GM20000 (cell line): Measurements from ENCODE around the gene CHDH.
A peak's percentile ranks its signal among the peaks of the same experiment; 100 is the strongest.

Source experiments
- DNase-seq: peaks from one replicate; pipeline ENCODE4 v3.0.0; 2012; ENCODE audit warnings: low spot score
- TF ChIP-seq, protein P1 (sequence below): IDR thresholded peaks from 2 replicates; pipeline ENCODE4 v1.5.1; 2012; ENCODE audit warnings: mild to moderate bottlenecking, control low read depth; ENCODE audit errors: extremely low read depth, missing control alignments

Gene CHDH

DNA sequence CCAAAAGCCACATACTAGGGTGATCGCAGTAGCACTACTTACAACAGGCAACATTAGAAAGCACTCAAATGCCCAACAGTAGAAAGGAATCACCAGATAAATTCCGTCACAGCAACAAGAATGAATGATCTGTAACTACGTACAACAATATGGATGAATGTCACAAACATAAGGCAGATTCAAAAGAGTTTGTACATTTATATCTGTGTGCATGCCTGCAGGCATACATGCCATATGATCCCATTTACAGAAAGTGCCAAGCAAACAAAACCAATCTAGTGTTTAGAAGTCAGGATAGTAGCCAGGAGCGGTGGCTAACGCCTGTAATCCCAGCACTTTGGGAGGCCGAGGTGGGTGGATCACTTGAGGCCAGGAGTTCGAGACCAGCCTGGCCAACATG lies 3.7 kb upstream of the CHDH start:
- TF ChIP-seq, protein P1, sequence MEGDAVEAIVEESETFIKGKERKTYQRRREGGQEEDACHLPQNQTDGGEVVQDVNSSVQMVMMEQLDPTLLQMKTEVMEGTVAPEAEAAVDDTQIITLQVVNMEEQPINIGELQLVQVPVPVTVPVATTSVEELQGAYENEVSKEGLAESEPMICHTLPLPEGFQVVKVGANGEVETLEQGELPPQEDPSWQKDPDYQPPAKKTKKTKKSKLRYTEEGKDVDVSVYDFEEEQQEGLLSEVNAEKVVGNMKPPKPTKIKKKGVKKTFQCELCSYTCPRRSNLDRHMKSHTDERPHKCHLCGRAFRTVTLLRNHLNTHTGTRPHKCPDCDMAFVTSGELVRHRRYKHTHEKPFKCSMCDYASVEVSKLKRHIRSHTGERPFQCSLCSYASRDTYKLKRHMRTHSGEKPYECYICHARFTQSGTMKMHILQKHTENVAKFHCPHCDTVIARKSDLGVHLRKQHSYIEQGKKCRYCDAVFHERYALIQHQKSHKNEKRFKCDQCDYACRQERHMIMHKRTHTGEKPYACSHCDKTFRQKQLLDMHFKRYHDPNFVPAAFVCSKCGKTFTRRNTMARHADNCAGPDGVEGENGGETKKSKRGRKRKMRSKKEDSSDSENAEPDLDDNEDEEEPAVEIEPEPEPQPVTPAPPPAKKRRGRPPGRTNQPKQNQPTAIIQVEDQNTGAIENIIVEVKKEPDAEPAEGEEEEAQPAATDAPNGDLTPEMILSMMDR, result no peak
- DNase-seq, result no peak

- DNase-seq, result no peak
- TF ChIP-seq, protein P1, result no peak
Observed at GRCh38 chr3:53846851-53847155, 584 bp upstream of the CHDH start.

GRCh38 chr3:53845881-53846133 lies 412 bp downstream of the CHDH start:
- TF ChIP-seq, protein P1, result no peak
- DNase-seq, result no peak

DNA sequence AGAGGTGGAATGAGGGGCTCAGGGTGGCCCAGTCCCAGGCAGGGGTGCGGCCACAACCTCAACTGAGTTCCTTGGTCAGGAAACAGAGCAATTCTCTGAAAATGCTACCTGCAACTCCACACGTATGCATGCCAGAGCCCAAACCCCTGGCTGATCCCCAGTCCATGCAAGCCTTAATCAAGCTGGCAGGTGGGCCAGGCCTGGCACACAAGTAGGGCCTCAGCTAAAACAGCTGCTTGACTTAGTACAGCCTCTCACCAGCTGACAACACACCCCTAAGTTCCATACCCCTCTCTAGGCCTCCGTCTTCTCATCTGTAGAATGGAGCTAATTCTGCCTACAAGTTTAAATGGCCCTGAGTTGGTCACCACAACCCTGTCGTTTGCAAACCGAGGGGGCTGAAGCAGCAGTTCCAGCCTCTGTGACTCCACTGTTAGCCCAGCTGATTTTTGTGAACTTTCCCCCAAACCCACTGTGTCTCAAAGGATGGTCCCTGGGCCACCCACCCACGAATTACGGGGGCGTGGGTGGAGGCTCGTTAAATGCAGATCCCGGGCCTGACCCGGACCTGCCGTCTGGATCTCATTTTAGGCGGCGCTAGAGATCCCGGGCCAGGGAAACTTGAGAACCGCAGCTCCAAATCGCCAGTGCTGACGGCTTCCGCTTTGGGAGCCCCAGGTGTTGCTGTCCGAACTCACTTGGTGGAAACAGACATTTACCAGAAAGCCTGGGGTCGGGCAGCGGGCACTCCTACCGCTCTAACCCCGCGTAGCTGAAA lies 927 bp downstream of the CHDH start:
- TF ChIP-seq, protein P1, result peak; percentile 18
- DNase-seq, result peak; percentile 75

GRCh38 chr3:53844262-53845102 lies 1.7 kb downstream of the CHDH start:
- TF ChIP-seq, protein P1, result no peak
- no peak for DNase-seq

DNA sequence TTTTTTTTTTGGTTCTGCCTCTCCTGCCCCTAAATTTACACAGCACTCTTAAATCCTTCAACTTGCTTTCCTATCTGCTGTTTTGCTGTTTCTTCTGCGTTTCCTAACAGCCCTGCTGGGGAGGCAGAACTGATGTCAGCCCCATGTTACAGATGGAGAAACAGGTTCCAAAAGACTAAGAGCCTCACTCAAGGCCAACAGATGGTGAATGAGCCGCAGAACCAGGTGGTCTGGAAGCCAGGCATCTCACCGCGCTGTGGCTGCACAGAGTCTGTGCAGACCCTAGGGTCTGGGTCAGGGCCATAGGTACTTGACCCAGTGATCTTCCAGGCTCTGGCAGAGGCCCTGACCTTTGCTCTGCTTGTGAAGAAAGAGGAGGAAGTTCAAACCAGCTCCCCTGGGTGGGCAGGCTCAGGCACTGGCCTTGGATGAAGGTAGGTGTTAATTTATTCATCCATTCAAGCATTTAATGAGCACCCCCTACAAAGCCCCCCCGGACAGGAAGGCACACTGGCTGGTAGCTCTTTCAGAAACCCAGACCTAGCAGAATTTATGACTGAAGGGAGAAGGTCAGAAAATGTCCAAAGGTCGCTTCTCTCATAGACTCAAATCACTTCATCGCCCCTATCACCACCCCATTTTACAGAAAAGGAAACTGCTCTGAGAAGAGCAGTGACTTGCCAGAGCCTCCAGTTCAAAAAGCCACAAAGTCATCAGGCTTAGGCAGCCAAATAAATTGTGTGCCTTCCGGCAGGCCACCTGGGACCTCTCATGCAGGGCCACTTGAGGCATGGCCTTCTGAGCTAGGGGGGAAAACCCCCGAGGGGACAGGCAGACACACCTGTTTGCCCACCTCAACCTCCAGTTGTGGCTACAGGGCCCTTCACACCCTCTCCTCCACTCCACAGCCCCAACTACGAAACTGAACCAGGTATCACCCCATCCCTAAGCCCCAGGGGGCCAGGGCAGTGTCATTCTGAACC lies 2.7 kb downstream of the CHDH start:
- peak; percentile 71 for DNase-seq
- TF ChIP-seq, protein P1, result no peak
